Hindlimb muscle (tissue), 1 donor: ENCODE results near the gene NF1. TPM values are rescaled to one million over a fixed set of nuclear protein-coding genes. Genes with fewer than 3 reads are reported as not detected.
A peak's percentile ranks its signal among the peaks of the same experiment; 100 is the strongest.
"Not testable (repeated sequence)": the region's sequence is repeated elsewhere in the genome, so short reads cannot be mapped to it uniquely, and the experiment has no call there.

Experiments used
- DNase-seq: peaks from one replicate; pipeline ENCODE4 v3.0.0-alpha.2; 2013
- polyA plus RNA-seq: library from polyadenylated mRNA; unstranded; fragments of 120-200 nt; gene quantifications from one replicate; pipeline ENCODE4 v1.2.1, GENCODE V29; 2013; ENCODE audit not compliant: insufficient read length

Gene NF1
- polyA plus RNA-seq, 1 donor = 23.0 TPM

- DNase-seq = no peak
Observed at GRCh38 chr17:31089471-31089870, 5.3 kb upstream of the NF1 start.

GRCh38 chr17:31090650-31091049 lies 4.1 kb upstream of the NF1 start:
- not testable (repeated sequence) for DNase-seq

GRCh38 chr17:31092475-31093064 lies 2.2 kb upstream of the NF1 start:
- DNase-seq = no peak

- no peak for DNase-seq
Observed at GRCh38 chr17:31093866-31094599, 744 bp upstream of the NF1 start.

GRCh38 chr17:31095236-31096105 lies 694 bp downstream of the NF1 start:
- peak; percentile 77 for DNase-seq

- DNase-seq = no peak
Observed at GRCh38 chr17:31096106-31096436, 1.3 kb downstream of the NF1 start.

GRCh38 chr17:31099016-31099415 lies 4.2 kb downstream of the NF1 start:
- DNase-seq = no peak

GRCh38 chr17:31100840-31101459 lies 6.2 kb downstream of the NF1 start:
- DNase-seq = no peak

GRCh38 chr17:31101943-31102342 lies 7.2 kb downstream of the NF1 start:
- DNase-seq = no peak

GRCh38 chr17:31105991-31106390 lies 11.2 kb downstream of the NF1 start:
- DNase-seq = no peak

- peak; percentile 7 for DNase-seq
Observed at GRCh38 chr17:31111183-31111582, 16.4 kb downstream of the NF1 start.

GRCh38 chr17:31112001-31112661 lies 17.4 kb downstream of the NF1 start:
- no peak for DNase-seq

- not testable (repeated sequence) for DNase-seq
Observed at GRCh38 chr17:31113368-31113767, 18.6 kb downstream of the NF1 start.

GRCh38 chr17:31113939-31114338 lies 19.2 kb downstream of the NF1 start:
- DNase-seq = no peak

GRCh38 chr17:31114956-31115555 lies 20.3 kb downstream of the NF1 start:
- DNase-seq = no peak

- no peak for DNase-seq
Observed at GRCh38 chr17:31116167-31116566, 21.4 kb downstream of the NF1 start.

- DNase-seq = no peak
Observed at GRCh38 chr17:31122746-31123145, 28.0 kb downstream of the NF1 start.

GRCh38 chr17:31126318-31126717 lies 31.5 kb downstream of the NF1 start:
- no peak for DNase-seq

- no peak for DNase-seq
Observed at GRCh38 chr17:31128241-31128640, 33.5 kb downstream of the NF1 start.

- DNase-seq = no peak
Observed at GRCh38 chr17:31130286-31131224, 35.8 kb downstream of the NF1 start.

- DNase-seq = no peak
Observed at GRCh38 chr17:31131299-31131698, 36.5 kb downstream of the NF1 start.
